NCI-H748 treated with DMSO at 0.1 percent for 48 hours (cell line): ENCODE measurements around the gene RBPMS2.

Experiments used
- DNase-seq: peaks from one replicate; lab custom pipeline; 2025; lab: John Stamatoyannopoulos, UW

RBPMS2 gene

GRCh38 chr15:64691896-64692565, 83.4 kb downstream of the RBPMS2 start:
- no peak for DNase-seq

- DNase-seq = no peak
Measured at GRCh38 chr15:64690578-64691296, 84.7 kb downstream of the RBPMS2 start.

GRCh38 chr15:64690008-64690407, 85.4 kb downstream of the RBPMS2 start:
- DNase-seq = no peak
